SU-DHL-6 (cell line): ENCODE measurements around the gene TMEM263.

Experiments used
- H2AFZ ChIP-seq: fragments of 200-600 bp; sonication (generic); 2 replicates; pipeline ENCODE4 v1.6.1; 2014; ENCODE audit warnings: low read depth, mild to moderate bottlenecking, moderate library complexity, mixed read lengths, antibody characterized with exemption, low read length; ENCODE audit not compliant: severe bottlenecking
- H3F3A ChIP-seq: fragments of 200-600 bp; shearing (Covaris generic); 2 replicates; pipeline ENCODE4 v1.6.0; 2016; ENCODE audit warnings: antibody characterized with exemption, mild to moderate bottlenecking; ENCODE audit not compliant: insufficient read depth
- H3K27ac ChIP-seq: fragments of 200-600 bp; sonication (generic); 2 replicates; pipeline ENCODE4 v1.5.1; 2016; ENCODE audit warnings: low read depth, mild to moderate bottlenecking, low read length, moderate library complexity, mixed read lengths
- H3K27me3 ChIP-seq: fragments of 200-600 bp; sonication (generic), shearing (Covaris generic); 2 replicates; pipeline ENCODE4 v1.6.0; 2014; ENCODE audit warnings: mild to moderate bottlenecking, low read length
- H3K36me3 ChIP-seq: fragments of 200-600 bp; sonication (generic); 2 replicates; pipeline ENCODE4 v1.6.1; 2014; ENCODE audit warnings: mild to moderate bottlenecking, low read length, mixed read lengths
- H3K4me2 ChIP-seq: fragments of 300-600, 200-600 bp; shearing (Covaris generic), sonication (generic); 2 replicates; pipeline ENCODE4 v1.6.0; 2014; ENCODE audit warnings: low read length, low read depth, mild to moderate bottlenecking; ENCODE audit not compliant: poor library complexity, severe bottlenecking
- H3K4me3 ChIP-seq: fragments of 200-600 bp; sonication (generic); 2 replicates; pipeline ENCODE4 v1.5.1; 2014; ENCODE audit warnings: antibody characterized with exemption, low read length, mild to moderate bottlenecking, mixed read lengths; ENCODE audit not compliant: insufficient read depth, poor library complexity, severe bottlenecking
- H3K79me2 ChIP-seq: fragments of 200-600 bp; sonication (generic); 2 replicates; pipeline ENCODE4 v1.6.1; 2014; ENCODE audit warnings: mild to moderate bottlenecking, low read length, moderate library complexity; ENCODE audit not compliant: insufficient read depth
- H3K9ac ChIP-seq: fragments of 200-600 bp; sonication (generic); 2 replicates; pipeline ENCODE4 v1.7.0; 2014; ENCODE audit warnings: mild to moderate bottlenecking, low read length
- H3K9me2 ChIP-seq: fragments of 200-600 bp; sonication (generic); replicated peaks from 2 replicates; pipeline ENCODE4 v1.6.1; 2014; ENCODE audit warnings: low read length; ENCODE audit not compliant: insufficient read depth
- H3K9me3 ChIP-seq: fragments of 200-600 bp; sonication (generic); 2 replicates; pipeline ENCODE4 v1.6.1; 2014; ENCODE audit warnings: low read length, mixed read lengths; ENCODE audit not compliant: insufficient read depth
- H4K20me1 ChIP-seq: fragments of 200-600 bp; sonication (generic); 2 replicates; pipeline ENCODE4 v1.6.1; 2014; ENCODE audit warnings: low read depth, mild to moderate bottlenecking, antibody characterized with exemption, low read length, moderate library complexity, mixed read lengths
- EZH2phosphoT487 ChIP-seq: fragments of 200-600 bp; sonication (generic), shearing (Covaris generic); conservative IDR thresholded peaks from 2 replicates; pipeline ENCODE4 v1.6.1; 2018; ENCODE audit warnings: mild to moderate bottlenecking, antibody characterized with exemption, low read length, moderate library complexity, mixed read lengths
- TF ChIP-seq, protein P1 (sequence below): fragments of 200-600 bp; sonication (generic); IDR thresholded peaks from one replicate; pipeline ENCODE4 v1.5.1; 2017; ENCODE audit warnings: antibody characterized with exemption, mild to moderate bottlenecking, low read length, moderate library complexity; ENCODE audit not compliant: insufficient read depth, poor library complexity, severe bottlenecking

The TMEM263 gene

DNA sequence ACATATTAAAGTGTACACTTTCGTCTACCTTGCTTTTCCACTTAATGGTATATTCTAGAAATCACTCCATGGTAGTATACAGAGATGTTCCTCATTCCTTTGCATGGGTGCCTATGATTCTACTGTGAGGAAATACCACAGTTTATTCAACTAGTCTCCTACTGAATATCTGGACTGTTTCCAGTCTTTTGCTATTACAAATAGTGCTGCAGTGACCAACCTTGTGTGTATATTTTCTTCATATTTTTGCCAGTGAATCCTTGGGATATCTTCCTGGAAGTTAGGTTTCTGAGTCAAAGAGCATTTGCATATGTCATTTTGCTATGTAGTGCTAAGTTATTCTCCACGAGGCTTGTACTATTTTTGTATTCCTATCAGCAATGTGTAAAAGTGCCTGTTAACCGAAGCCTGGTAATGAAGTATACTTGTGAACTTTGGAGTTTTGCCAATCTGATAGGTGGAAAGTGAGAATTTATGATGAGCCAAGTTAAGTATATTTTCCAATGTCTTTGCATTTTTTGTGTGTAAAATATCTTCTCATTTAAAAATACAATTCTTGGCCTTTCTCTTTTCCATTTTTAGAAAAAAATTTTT, 31.3 kb upstream of the TMEM263 start:
- Histone ChIP-seq H3K79me2 (no peaks in the 10 kb centered on the region), H3K27ac (no peak overlapping the region), H3K9ac (no peak overlapping the region), H4K20me1 (no peaks in the 10 kb centered on the region; the same call in 1 of the 2 replicates), H3K9me2 (no peaks in the 10 kb centered on the region), H3F3A (no peaks in the 10 kb centered on the region), H3K9me3 (no peaks in the 10 kb centered on the region), H3K36me3 (no peaks in the 10 kb centered on the region), H3K4me3 (no peak overlapping the region), H2AFZ (no peak overlapping the region), H3K27me3 (no peaks in the 10 kb centered on the region), H3K4me2 (no peak overlapping the region)
- TF ChIP-seq EZH2phosphoT487, result no peak
- TF ChIP-seq, protein P1, sequence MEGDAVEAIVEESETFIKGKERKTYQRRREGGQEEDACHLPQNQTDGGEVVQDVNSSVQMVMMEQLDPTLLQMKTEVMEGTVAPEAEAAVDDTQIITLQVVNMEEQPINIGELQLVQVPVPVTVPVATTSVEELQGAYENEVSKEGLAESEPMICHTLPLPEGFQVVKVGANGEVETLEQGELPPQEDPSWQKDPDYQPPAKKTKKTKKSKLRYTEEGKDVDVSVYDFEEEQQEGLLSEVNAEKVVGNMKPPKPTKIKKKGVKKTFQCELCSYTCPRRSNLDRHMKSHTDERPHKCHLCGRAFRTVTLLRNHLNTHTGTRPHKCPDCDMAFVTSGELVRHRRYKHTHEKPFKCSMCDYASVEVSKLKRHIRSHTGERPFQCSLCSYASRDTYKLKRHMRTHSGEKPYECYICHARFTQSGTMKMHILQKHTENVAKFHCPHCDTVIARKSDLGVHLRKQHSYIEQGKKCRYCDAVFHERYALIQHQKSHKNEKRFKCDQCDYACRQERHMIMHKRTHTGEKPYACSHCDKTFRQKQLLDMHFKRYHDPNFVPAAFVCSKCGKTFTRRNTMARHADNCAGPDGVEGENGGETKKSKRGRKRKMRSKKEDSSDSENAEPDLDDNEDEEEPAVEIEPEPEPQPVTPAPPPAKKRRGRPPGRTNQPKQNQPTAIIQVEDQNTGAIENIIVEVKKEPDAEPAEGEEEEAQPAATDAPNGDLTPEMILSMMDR, result no peak

DNA sequence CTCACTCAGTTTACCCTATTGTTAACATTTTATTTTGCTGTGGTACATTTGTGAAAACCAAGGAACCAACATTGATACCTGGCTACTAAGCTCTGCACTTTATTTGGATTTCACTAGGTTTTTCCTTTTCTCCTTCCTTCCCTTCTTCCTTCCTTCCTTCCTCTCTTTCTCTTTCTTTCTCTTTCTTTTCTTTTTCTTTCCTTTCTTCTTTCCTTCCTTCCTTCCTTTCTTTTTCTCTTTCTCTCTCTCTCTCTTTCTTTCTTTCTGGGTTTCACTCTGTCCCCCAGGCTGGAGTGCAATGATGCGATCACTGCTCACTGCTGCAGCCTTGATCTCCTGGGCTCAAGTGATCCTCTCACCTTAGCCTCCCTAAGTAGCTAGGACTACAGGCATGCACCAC, 29.1 kb upstream of the TMEM263 start:
- Histone ChIP-seq H3K79me2 (no peaks in the 10 kb centered on the region), H3K9me2 (no peaks in the 10 kb centered on the region)
- no peak for TF ChIP-seq EZH2phosphoT487
- TF ChIP-seq, protein P1, result no peak

DNA sequence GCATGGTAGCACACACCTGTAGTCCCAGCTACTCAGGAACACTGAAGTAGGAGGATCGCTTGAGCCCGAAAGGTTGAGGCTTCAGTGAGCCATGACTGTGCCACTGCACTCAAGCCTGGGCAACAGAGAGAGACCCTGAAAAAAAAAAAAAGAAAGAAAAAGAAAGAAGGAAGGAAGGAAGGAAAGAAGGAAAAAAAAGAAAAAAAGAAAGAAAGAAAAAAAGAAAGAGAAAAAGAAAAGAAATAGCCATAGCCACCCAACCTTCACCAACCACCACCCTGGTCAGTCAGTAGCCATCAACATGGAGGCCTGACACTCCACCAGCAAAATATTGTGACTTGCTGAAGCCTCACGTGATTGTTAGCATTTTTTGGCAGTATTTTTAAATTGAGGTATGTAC, 21.4 kb upstream of the TMEM263 start:
- H3K27me3 ChIP-seq, result no peaks in the 10 kb centered on the region
- no peaks in the 10 kb centered on the region for H3K9me2 ChIP-seq
- no peak overlapping the region for H3K4me3 ChIP-seq
- no peaks in the 10 kb centered on the region for H3K79me2 ChIP-seq
- no peaks in the 10 kb centered on the region for H3K36me3 ChIP-seq
- no peak for TF ChIP-seq EZH2phosphoT487
- TF ChIP-seq, protein P1, result no peak
- H3K9me3 ChIP-seq, result no peaks in the 10 kb centered on the region
- no peak overlapping the region for H3K4me2 ChIP-seq
- H4K20me1 ChIP-seq, result no peaks in the 10 kb centered on the region
- no peaks in the 10 kb centered on the region for H3F3A ChIP-seq
- no peak overlapping the region for H3K9ac ChIP-seq
- no peak overlapping the region for H3K27ac ChIP-seq
- H2AFZ ChIP-seq, result no peak overlapping the region

More for the DNA sequence above, 29.1 kb upstream of the TMEM263 start:
- Histone ChIP-seq H3K27me3 (no peaks in the 10 kb centered on the region), H3K4me3 (no peak overlapping the region), H3K27ac (no peak overlapping the region), H3K36me3 (no peaks in the 10 kb centered on the region), H2AFZ (no peak overlapping the region), H3F3A (no peaks in the 10 kb centered on the region), H3K4me2 (no peak overlapping the region), H3K9me3 (no peaks in the 10 kb centered on the region), H4K20me1 (no peaks in the 10 kb centered on the region), H3K9ac (no peak overlapping the region)
